Hematopoietic multipotent progenitor cell treated with erythropoietin and hydrocortisone succinate and interleukin-3 and kit ligand, for 15 days (in vitro differentiated cells): ENCODE data around the gene SMCHD1.
"Not testable (repeated sequence)": the region's sequence is repeated elsewhere in the genome, so short reads cannot be mapped to it uniquely, and the experiment has no call there.

Experiments
- DNase-seq: peaks from one replicate; pipeline ENCODE4 v3.0.0-alpha.2; 2015; ENCODE audit warnings: low spot score

The SMCHD1 gene

GRCh38 chr18:2716394-2717326 lies 61.1 kb downstream of the SMCHD1 start:
- no peak for DNase-seq

- DNase-seq = no peak
Observed at GRCh38 chr18:2717407-2717806, 61.9 kb downstream of the SMCHD1 start.

GRCh38 chr18:2719040-2719439 lies 63.5 kb downstream of the SMCHD1 start:
- DNase-seq = no peak

DNA sequence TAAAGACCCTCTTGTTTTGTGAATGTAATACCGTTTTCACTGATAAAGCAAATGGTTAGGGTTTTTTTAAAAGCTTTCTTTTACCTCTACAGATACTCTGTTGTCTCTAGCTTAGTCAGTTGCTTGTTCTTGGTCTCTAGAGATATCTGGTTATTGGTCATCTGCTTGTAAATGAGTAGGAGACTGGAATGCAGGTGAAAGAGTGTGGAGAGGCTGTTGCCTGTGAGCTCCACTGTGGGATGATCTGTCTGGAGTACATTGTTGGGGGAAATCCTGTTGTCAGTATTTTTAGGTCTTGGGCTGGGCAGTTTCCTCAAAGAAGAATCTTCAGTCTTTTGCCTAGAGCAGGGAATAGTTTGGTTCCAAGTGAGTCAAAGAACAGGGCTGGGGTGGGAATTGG lies 67.7 kb downstream of the SMCHD1 start:
- DNase-seq = no peak

DNA sequence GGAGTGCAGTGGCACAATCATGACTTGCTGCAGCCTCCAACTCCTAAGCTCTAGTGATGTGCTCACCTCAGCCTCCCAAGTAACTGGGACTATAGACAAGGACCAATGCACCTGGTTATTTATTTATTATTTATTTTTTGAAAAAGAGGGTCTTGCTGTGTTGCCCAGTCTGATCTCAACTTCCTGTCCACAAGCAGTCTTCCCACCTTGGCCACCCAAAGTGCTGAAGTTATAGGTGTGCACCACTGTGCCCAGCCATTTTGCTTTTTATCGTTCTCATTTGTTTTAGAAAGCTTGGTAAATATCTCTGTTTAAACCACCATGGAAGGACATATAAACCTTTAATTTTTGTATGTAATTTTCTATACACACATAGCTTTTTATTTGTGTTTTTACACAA lies 74.2 kb downstream of the SMCHD1 start:
- no peak for DNase-seq

DNA sequence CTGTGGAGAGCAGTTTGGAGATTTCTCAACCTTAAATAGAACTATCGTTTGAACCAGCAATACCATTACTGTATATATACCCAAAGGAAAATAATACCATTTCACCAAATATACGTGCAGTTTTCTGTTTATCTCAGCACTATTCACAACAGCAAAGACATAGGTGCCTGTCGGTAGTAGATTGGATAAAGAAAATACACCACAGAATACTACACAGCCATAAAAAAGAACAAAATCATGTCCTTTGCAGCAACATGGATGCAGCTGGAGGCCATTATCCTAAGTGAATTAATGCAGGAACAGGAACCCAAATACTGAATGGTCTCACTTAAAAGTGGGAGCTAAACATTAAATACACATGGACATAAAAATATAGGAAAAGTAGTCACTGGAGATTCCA lies 81.3 kb downstream of the SMCHD1 start:
- no peak for DNase-seq

GRCh38 chr18:2740082-2740481 lies 84.6 kb downstream of the SMCHD1 start:
- not testable (repeated sequence) for DNase-seq

GRCh38 chr18:2746274-2746673 lies 90.7 kb downstream of the SMCHD1 start:
- DNase-seq = no peak

GRCh38 chr18:2758309-2758708 lies 102.8 kb downstream of the SMCHD1 start:
- no peak for DNase-seq

DNA sequence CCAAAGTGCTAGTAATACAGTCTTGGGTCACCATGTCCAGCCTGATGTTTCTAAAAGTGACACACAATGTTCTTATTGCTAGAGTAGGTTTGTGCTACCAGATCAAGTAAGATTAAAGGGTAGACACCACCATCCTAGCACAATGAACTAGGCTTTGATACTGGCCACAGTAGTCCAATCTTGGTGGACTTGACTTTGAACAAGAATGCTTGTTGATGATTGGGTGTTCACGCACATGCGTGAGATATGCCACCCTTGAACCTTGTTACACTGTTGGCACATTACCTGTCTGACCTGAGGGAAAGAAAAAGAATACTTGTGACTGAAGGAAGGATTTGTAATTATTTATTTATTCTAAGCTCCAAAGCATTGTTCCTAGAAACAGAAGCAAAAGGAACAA lies 119.1 kb downstream of the SMCHD1 start:
- DNase-seq = no peak

DNA sequence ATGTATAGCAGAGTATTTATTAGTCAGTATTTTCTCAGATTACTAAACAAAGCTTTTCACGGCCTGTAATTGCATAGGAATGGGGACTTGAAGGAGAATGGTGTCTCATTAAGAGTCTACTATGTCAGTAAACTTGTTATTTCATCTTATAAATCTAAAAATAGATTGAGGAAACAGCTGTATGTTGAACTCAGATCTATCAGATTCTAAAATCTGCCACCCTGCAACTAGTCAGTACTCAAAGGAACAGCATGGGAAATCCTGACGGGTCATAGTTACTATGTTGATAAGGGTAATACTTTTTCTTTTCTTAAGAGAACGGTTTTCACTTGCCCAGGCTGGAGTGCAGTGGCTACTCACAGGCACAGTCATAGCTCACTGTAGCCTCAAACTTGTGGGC lies 121.1 kb downstream of the SMCHD1 start:
- no peak for DNase-seq

GRCh38 chr18:2777241-2777640 lies 121.7 kb downstream of the SMCHD1 start:
- no peak for DNase-seq

DNA sequence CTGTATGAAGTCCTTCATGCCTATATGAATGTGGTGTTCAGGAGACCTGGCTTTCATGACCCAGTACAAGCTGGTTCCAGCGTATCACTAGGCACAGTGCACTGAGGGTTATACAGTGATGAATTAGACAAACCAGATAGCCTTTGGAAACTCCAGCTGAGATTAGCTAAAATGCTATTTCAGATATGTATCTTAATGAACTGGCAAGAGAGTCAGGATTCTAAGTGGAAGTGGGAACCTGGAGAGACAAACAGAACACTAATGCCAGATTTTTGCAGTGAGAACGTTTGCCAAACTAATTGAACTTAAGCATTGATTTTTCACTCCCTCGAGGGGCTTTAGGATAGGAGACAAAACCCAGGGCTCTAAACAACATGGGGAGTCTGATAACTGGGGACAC lies 125.2 kb downstream of the SMCHD1 start:
- no peak for DNase-seq

DNA sequence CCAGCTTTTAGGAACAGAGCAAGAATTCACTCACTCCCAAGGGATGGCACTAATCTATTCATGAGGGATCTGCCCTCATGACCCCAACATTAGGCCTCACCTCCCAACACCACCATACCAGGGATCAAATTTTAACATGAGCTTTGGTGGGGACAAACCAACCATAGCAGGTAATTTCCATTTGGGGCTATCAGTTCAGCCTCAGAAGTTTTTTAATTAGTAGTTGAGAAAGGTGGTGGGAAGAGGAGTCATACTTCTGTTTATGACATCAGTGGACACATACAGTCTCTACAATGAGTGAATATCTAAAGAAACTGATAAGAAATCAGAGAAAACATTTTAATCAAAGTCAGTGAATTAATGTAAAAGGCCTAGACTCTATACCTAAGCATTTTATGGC lies 131.7 kb downstream of the SMCHD1 start:
- no peak for DNase-seq

DNA sequence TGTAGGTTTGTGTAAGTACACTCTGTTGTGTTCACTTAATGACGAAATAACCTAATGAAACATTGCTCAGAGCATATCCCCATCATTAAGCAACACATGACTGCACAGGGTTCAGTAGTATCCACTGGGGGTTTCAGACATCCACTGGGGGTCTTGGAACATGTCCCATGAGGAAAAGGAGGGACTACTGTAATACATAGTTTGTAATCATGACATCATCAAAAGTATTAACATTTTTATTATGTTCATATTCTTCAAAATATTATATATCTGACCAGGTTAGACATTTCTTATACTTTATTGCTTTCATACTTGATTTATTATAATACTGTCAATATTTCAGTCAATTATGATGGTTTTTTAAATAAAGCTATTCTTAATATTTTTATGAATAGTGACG lies 136.9 kb downstream of the SMCHD1 start:
- DNase-seq = no peak

DNA sequence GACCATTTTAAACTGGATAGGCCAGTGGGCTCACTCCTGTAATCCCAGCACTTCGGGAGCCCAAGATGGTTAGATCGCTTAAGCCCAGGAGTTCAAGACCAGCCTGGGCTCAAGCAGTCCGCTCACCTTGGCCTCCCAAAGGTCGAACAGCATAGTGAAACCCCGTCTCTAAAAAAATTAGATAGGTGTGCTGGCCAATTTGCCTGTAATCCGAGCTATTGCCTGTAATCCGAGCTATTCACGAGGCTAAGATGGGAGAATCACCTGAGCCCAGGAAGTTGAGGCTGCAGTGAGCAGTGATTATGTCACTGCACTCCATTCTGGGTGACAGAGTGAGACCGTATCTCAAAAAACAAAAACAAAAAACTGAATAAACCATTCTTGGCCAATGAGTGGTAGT lies 138.6 kb downstream of the SMCHD1 start:
- DNase-seq = no peak

GRCh38 chr18:2797951-2798350 lies 142.4 kb downstream of the SMCHD1 start:
- DNase-seq = no peak

- DNase-seq = no peak
Observed at GRCh38 chr18:2799369-2799768, 143.8 kb downstream of the SMCHD1 start.

- no peak for DNase-seq
Observed at GRCh38 chr18:2805970-2806943, 150.7 kb downstream of the SMCHD1 start.

GRCh38 chr18:2808640-2809039 lies 153.1 kb downstream of the SMCHD1 start:
- not testable (repeated sequence) for DNase-seq

DNA sequence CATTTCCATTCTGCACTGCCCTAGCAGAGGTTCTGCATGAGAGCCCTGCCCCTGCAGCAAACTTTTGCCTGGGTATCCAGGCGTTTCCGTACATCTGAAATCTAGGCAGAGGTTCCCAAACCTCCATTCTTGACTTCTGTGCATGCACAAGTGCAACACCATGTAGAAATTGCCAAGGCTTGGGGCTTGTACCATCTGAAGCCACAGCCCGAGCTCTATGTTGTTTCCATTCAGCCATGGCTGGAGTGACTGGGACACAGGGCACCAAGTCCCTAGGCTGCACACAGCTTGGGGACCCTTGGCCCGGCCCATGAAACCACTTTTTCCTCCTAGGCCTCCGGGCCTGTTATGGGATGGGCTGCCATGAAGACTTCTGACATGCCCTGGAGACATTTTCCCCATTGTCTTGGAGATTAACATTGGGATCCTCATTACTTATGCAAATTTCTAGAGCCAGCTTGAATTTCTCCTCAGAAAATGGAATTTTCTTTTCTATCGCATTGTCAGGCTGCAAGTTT lies 154.2 kb downstream of the SMCHD1 start:
- DNase-seq = not testable (repeated sequence)

GRCh38 chr18:2811416-2811815 lies 155.9 kb downstream of the SMCHD1 start:
- no peak for DNase-seq

GRCh38 chr18:2814928-2815327 lies 159.4 kb downstream of the SMCHD1 start:
- no peak for DNase-seq
